OCI-LY7 (cell line): ENCODE data around the gene GMPPA. TPM values are rescaled to one million over a fixed set of nuclear protein-coding genes. Genes with fewer than 3 reads are reported as not detected.
A peak's percentile ranks its signal among the peaks of the same experiment; 100 is the strongest.

Source experiments
- Bru-seq: library from RNA; stranded (reverse); fragments of 400-500 nt; gene quantifications from one replicate; lab custom pipeline; 2021; lab: Mats Ljungman, UMichigan
- BruChase-seq, 2 experiments: library from RNA; stranded (reverse); fragments of 400-500 nt; gene quantifications; one replicate each; lab custom pipeline; 2021; lab: Mats Ljungman, UMichigan
- BruUV-seq: library from RNA; stranded (reverse); fragments of 400-500 nt; replicated peaks from 2 replicates; lab custom pipeline; 2021; lab: Mats Ljungman, UMichigan
- CTCF ChIA-PET: fragments of 300-600 bp; sonication (Branson Sonifier 250); formaldehyde crosslinking; loops from one replicate; lab custom pipeline; 2022; ENCODE audit warnings: antibody characterized with exemption; ENCODE audit not compliant: unreplicated experiment; lab: Charles Lee
- POLR2A ChIA-PET: fragments of 300-600 bp; sonication (Branson Sonifier 250); formaldehyde crosslinking; loops from one replicate; lab custom pipeline; 2022; ENCODE audit warnings: antibody characterized with exemption; lab: Charles Lee
- DNase-seq: peaks from one replicate; pipeline ENCODE4 v3.0.0-alpha.2; 2015; ENCODE audit warnings: low spot score
- H2AFZ ChIP-seq: fragments of 200-600 bp; sonication (generic), shearing (Covaris generic); 2 replicates; pipeline ENCODE4 v1.6.1; 2014; ENCODE audit warnings: mild to moderate bottlenecking, antibody characterized with exemption, low read length, moderate library complexity
- H3K27ac ChIP-seq: fragments of 200-600 bp; sonication (generic); 2 replicates; pipeline ENCODE4 v1.5.1; 2014; ENCODE audit warnings: mixed run types, low read depth, mild to moderate bottlenecking, moderate library complexity, low read length, inconsistent platforms; ENCODE audit not compliant: poor library complexity, severe bottlenecking
- H3K36me3 ChIP-seq: fragments of 200-600 bp; sonication (generic); 2 replicates; pipeline ENCODE4 v1.6.1; 2014; ENCODE audit warnings: mild to moderate bottlenecking, antibody characterized with exemption, low read length, moderate library complexity, mixed read lengths; ENCODE audit not compliant: insufficient read depth
- H3K4me1 ChIP-seq: fragments of 200-600 bp; sonication (generic); 2 replicates; pipeline ENCODE4 v1.5.1; 2014; ENCODE audit warnings: mild to moderate bottlenecking, low read length; ENCODE audit not compliant: insufficient read depth, poor library complexity, severe bottlenecking
- H3K4me2 ChIP-seq: fragments of 200-600 bp; sonication (generic); 2 replicates; pipeline ENCODE4 v1.6.1; 2014; ENCODE audit warnings: mild to moderate bottlenecking, low read length
- H3K4me3 ChIP-seq: fragments of 200-600 bp; sonication (generic); 2 replicates; pipeline ENCODE4 v1.5.1; 2014; ENCODE audit warnings: mild to moderate bottlenecking, low read depth, low read length; ENCODE audit not compliant: poor library complexity, severe bottlenecking
- H3K79me2 ChIP-seq: fragments of 200-600 bp; sonication (generic); 2 replicates; pipeline ENCODE4 v1.6.1; 2016; ENCODE audit warnings: low read depth, mild to moderate bottlenecking, low read length, moderate library complexity, mixed read lengths; ENCODE audit not compliant: insufficient read depth
- H3K9me2 ChIP-seq: fragments of 200-600 bp; sonication (generic); 2 replicates; pipeline ENCODE4 v1.6.1; 2016; ENCODE audit warnings: mild to moderate bottlenecking, low read length, mixed read lengths; ENCODE audit not compliant: insufficient read depth
- H3K9me3 ChIP-seq: fragments of 200-600 bp; sonication (generic); 2 replicates; pipeline ENCODE4 v1.6.1; 2014; ENCODE audit warnings: mild to moderate bottlenecking, mixed run types, low read length, mixed read lengths
- H4K20me1 ChIP-seq: fragments of 200-600 bp; sonication (generic); 2 replicates; pipeline ENCODE4 v1.6.1; 2014; ENCODE audit warnings: mild to moderate bottlenecking, antibody characterized with exemption, low read length, moderate library complexity, mixed read lengths; ENCODE audit not compliant: insufficient read depth
- EZH2phosphoT487 ChIP-seq: fragments of 200-600 bp; sonication (generic); IDR thresholded peaks from 2 replicates; pipeline ENCODE4 v1.6.1; 2018; ENCODE audit warnings: low read depth, borderline replicate concordance, mild to moderate bottlenecking, mixed run types, antibody characterized with exemption, low read length, moderate library complexity, mixed read lengths
- intact Hi-C: fragments of 100-400 bp; cut with micrococcal nuclease; formaldehyde crosslinking; loops from one replicate; pipeline ENCODE4 v1.10.0; 2022; ENCODE audit not compliant: unreplicated experiment
- long read RNA-seq: library from polyadenylated mRNA; stranded (forward); transcript quantifications from one replicate; pipeline ENCODE4 v2.0.0, GENCODE V29; 2022
- total RNA-seq, 2 experiments: library from RNA; depleted of rRNA in 1 of 2; stranded (reverse); fragments of >200 nt in 1 of 2; shearing (Covaris generic) in 1 of 2; gene quantifications; 2 replicates each; pipeline ENCODE4 v1.2.3, GENCODE V29; 2014 to 2022
- TF ChIP-seq, protein P1 (sequence below): fragments of 200-600 bp; sonication (generic); conservative IDR thresholded peaks from 2 replicates; pipeline ENCODE4 v1.5.1; 2014; ENCODE audit warnings: mild to moderate bottlenecking, antibody characterized with exemption, low read length, moderate library complexity, mixed read lengths

GMPPA gene
- total RNA-seq (2014; rRNA removed; shearing (Covaris generic)), result 22.3 and 28.4 TPM in 2 replicates
- 42.9 and 46.4 TPM in 2 replicates for total RNA-seq (2022)
- Bru-seq, nascent RNA, result percentile 58 among the genes with signal in this experiment
- BruChase-seq, experiment 1, labeled RNA remaining after a 6-hour chase, result percentile 66 among the genes with signal in this experiment
- percentile 61 among the genes with signal in this experiment for BruChase-seq, experiment 2, labeled RNA remaining after a 2-hour chase
- long read RNA-seq, transcript GMPPA-201 (13 exons, 1,544 nt), result major isoform, 12 of 62 reads
- long read RNA-seq, transcript GMPPA-204 (13 exons, 1,501 nt), result minor isoform, 7 of 62 reads
- long read RNA-seq, transcript GMPPA-205 (12 exons, 1,630 nt), result minor isoform, 6 of 62 reads
- long read RNA-seq, partial matches to known transcripts, result 7 of 62 reads
- long read RNA-seq, other reads (novel, unspliced or antisense), result 24 of 62 reads

DNA sequence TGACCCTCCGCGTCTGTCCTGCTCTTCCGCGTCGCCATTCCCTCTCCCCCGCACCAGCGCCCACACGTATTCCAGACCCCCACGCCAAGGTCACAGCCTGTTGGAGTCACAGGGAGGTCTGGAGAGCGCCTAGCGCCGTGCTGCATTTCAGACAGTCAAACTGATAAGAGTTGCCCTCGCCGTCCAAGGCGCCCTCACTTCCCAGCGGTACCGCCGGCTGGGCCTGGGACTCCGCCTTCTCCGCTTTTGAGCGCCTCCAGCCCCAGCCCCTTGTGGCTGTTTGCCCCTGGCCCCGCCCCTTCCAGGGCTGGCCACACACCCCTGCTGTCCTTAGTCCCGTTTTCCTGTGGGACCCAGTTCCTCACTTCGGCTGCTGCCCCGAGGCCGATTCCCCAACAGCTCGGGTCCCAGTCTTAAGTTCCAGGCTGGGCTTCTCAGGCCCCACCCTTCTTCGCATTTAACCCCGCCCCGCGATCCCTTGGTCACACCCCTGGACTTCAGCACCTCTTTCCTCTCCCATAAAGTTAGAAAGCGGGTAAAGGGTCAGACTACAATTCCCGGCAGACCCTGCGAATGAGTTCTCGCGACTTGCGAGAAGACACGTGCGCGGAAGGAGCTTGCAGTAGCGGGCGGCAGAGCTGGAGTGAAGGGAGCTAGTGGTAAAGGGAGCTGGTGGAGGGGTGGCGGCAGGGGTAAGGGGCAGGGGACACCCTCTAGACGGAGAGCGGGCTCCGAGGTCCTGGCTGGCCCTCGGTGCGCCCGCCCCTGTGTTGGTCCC lies at the start of gene GMPPA:
Gene GMPPA (plus strand): TSS at position 612 of the 778 bp plus-strand sequence. CDS start 1,085 bp downstream, outside the sequence.
- H3K4me3 ChIP-seq, result peak within 1 kb of the TSS; percentile 77
- ChIA-PET CTCF (interaction anchor here (0.5 to 1.7 kb wide), 8 partner anchors 13 to 453 kb away, joined by 3 to 5 read pairs (median 4); partner anchors contain the start of gene DNPEP), POLR2A (interaction anchor here (0.6 to 1.3 kb wide), 10 partner anchors 8 to 1146 kb away, joined by 3 to 5 read pairs (median 3); no protein-coding TSS in a partner anchor)
- H3K4me2 ChIP-seq, result peak within 1 kb of the TSS; percentile 77
- no TSS peak for BruUV-seq
- no peaks in the 10 kb centered on the region for H3K9me3 ChIP-seq
- TF ChIP-seq, protein P1, sequence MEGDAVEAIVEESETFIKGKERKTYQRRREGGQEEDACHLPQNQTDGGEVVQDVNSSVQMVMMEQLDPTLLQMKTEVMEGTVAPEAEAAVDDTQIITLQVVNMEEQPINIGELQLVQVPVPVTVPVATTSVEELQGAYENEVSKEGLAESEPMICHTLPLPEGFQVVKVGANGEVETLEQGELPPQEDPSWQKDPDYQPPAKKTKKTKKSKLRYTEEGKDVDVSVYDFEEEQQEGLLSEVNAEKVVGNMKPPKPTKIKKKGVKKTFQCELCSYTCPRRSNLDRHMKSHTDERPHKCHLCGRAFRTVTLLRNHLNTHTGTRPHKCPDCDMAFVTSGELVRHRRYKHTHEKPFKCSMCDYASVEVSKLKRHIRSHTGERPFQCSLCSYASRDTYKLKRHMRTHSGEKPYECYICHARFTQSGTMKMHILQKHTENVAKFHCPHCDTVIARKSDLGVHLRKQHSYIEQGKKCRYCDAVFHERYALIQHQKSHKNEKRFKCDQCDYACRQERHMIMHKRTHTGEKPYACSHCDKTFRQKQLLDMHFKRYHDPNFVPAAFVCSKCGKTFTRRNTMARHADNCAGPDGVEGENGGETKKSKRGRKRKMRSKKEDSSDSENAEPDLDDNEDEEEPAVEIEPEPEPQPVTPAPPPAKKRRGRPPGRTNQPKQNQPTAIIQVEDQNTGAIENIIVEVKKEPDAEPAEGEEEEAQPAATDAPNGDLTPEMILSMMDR, result no peak
- TF ChIP-seq EZH2phosphoT487, result no peak
- no peaks in the 10 kb centered on the region for H4K20me1 ChIP-seq
- no peaks in the 10 kb centered on the region for H3K79me2 ChIP-seq
- no peaks in the 10 kb centered on the region for H3K36me3 ChIP-seq
- DNase-seq, result peak; percentile 97
- peak within 1 kb of the TSS; percentile 53; the same call in 1 of the 2 replicates for H2AFZ ChIP-seq
- peaks cover 23% of the 10 kb centered on the region for H3K4me1 ChIP-seq
- intact Hi-C loops, result no loop called here
- H3K27ac ChIP-seq, result no peak within 1 kb of the TSS
- H3K9me2 ChIP-seq, result no peaks in the 10 kb centered on the region

DNA sequence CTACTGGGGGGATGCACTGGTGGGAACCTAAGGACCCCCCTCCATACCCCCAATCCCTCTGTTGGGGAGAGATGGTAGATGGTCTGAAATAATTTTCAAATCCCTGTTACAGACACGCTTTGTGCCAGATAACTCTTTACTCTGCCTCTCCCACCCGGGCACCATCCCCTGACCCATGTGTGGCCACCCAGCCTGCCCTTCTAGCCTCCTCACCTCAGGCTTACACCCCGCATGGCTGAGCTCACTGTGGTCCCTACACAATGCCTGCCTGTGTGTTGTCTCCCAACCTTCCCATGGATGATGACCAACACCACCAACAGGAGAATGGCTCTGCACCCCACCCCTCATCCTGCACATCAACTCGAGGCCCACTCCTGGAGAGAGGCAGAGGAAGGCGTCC lies 49.1 kb upstream of the GMPPA start:
- ChIA-PET POLR2A (no interaction called here), CTCF (no interaction called here)
- Histone ChIP-seq H4K20me1 (no peaks in the 10 kb centered on the region), H3K4me2 (no peak overlapping the region), H3K27ac (no peak overlapping the region), H2AFZ (no peak overlapping the region), H3K9me2 (no peaks in the 10 kb centered on the region), H3K79me2 (no peaks in the 10 kb centered on the region), H3K4me3 (no peak overlapping the region), H3K36me3 (no peaks in the 10 kb centered on the region), H3K4me1 (peaks cover 10% of the 10 kb centered on the region), H3K9me3 (no peaks in the 10 kb centered on the region)
- BruUV-seq, result no TSS peak
- no peak for DNase-seq
- TF ChIP-seq EZH2phosphoT487, result no peak
- TF ChIP-seq, protein P1, result no peak
- intact Hi-C loops, result no loop called here
